ENCODE results near the gene FTHL17. TPM values are rescaled to one million over a fixed set of nuclear protein-coding genes. Genes with fewer than 3 reads are reported as not detected.

The FTHL17 gene
- total RNA-seq, 4 donors from 2014 or later, result not detected

DNA sequence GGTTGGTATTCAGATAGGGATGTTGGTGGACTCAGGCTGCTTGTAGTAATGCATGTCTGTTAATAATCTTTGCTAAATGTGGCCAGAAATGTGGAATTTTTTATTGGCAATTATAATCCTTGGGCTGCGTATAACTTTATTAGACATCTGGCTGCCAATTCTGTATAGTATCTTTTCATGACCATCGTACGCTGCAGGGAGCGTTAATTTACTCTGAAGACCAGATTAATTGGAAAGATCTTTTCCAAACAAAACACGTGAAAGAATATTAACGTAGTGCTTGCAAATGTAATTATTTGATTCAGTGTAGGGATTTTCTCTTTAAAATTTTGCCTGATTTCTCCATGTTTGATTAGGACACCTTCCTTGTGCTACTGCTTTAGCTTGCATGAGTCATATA, 38.8 kb upstream of the FTHL17 start:
- no peak for TF ChIP-seq EP300 (IDR thresholded peaks at IDR 0.05)
- TF ChIP-seq, protein P1, sequence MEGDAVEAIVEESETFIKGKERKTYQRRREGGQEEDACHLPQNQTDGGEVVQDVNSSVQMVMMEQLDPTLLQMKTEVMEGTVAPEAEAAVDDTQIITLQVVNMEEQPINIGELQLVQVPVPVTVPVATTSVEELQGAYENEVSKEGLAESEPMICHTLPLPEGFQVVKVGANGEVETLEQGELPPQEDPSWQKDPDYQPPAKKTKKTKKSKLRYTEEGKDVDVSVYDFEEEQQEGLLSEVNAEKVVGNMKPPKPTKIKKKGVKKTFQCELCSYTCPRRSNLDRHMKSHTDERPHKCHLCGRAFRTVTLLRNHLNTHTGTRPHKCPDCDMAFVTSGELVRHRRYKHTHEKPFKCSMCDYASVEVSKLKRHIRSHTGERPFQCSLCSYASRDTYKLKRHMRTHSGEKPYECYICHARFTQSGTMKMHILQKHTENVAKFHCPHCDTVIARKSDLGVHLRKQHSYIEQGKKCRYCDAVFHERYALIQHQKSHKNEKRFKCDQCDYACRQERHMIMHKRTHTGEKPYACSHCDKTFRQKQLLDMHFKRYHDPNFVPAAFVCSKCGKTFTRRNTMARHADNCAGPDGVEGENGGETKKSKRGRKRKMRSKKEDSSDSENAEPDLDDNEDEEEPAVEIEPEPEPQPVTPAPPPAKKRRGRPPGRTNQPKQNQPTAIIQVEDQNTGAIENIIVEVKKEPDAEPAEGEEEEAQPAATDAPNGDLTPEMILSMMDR (IDR thresholded peaks at IDR 0.05), result no peak
- TF ChIP-seq POLR2A (IDR thresholded peaks at IDR 0.05), result no peak
- Histone ChIP-seq H3K36me3 (no peaks in the 10 kb centered on the region), H3K27me3 (no peaks in the 10 kb centered on the region), H3K9me3 (no peaks in the 10 kb centered on the region), H3K27ac (no peak overlapping the region), H3K4me3 (no peak overlapping the region), H3K4me1 (no peaks in the 10 kb centered on the region)
- no peak for DNase-seq (ENCODE audit: low spot score in 2 of 2)
- 78 to 88% methylated on average over 6 of the region's 6 CpGs for WGBS, 2 donors

DNA sequence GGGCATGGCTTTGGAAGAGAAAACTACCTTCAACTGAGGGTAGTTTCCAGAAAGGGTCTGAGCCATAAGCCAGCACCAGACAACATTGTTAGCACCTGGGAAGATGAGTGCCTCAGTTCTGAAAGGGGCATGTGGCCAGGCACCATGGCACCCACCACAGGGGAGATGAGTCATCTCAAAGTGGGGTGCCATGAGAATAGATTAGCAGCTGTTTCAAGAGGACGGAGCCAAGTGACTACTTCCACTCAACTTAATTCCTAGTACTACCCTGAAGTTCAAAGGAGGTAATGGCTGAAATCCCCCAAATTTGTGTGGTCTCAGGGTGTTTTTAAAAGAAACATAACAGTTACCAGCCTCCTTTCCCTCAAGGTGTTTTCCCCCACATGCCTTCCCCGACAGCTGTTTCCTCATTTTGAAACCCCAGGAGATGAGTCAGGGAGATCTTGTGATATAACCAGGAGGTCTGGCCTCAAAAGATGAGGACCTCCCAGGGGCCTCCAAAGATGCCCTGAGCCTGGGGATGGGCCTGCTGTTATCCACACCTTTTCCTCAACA, 27.8 kb upstream of the FTHL17 start:
- H3K9me3 ChIP-seq, result no peaks in the 10 kb centered on the region
- no peaks in the 10 kb centered on the region for H3K4me1 ChIP-seq
- peaks cover 0 to 4% of the 10 kb centered on the region in 2 donors for H3K27me3 ChIP-seq
- no peak overlapping the region for H3K4me3 ChIP-seq
- no peak overlapping the region for H3K27ac ChIP-seq
- WGBS, 2 donors, result 75 to 86% methylated on average over 1 to 2 of the region's 2 CpGs
- TF ChIP-seq POLR2A (IDR thresholded peaks at IDR 0.05), result no peak
- no peak for TF ChIP-seq EP300 (IDR thresholded peaks at IDR 0.05)
- TF ChIP-seq, protein P1 (IDR thresholded peaks at IDR 0.05), result no peak
- no peaks in the 10 kb centered on the region for H3K36me3 ChIP-seq
- DNase-seq (ENCODE audit: low spot score in 2 of 2), result no peak

DNA sequence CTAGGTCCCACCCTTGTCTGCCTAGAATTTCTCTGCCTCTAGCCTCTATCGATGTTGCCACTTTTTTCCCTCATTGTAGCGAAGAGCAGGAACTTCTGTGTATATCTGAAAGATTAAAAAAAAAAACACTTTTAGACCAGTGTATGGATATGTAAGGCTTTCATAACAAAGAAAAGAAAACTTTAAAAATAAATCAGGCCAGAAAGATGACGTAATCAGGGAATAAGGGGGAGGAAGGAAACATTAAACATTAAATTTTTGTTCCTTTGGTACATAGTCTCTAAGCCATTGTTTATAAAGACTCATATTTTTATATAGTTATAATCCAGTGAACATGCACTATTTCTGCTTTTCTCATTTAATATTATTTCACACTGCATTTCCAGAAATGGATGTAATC, 26.2 kb upstream of the FTHL17 start:
- Histone ChIP-seq H3K27ac (no peak overlapping the region), H3K4me1 (no peaks in the 10 kb centered on the region), H3K36me3 (no peaks in the 10 kb centered on the region), H3K27me3 (peaks cover 0 to 4% of the 10 kb centered on the region in 2 donors), H3K4me3 (no peak overlapping the region), H3K9me3 (peaks cover 0 to 3% (median 0%) of the 10 kb centered on the region in 4 donors)
- TF ChIP-seq, protein P1 (IDR thresholded peaks at IDR 0.05), result no peak
- no peak for TF ChIP-seq EP300 (IDR thresholded peaks at IDR 0.05)
- no peak for TF ChIP-seq POLR2A (IDR thresholded peaks at IDR 0.05)
- WGBS, 2 donors, result 59 to 60% methylated on average over 3 of the region's 3 CpGs
- DNase-seq (ENCODE audit: low spot score in 2 of 2), result no peak

DNA sequence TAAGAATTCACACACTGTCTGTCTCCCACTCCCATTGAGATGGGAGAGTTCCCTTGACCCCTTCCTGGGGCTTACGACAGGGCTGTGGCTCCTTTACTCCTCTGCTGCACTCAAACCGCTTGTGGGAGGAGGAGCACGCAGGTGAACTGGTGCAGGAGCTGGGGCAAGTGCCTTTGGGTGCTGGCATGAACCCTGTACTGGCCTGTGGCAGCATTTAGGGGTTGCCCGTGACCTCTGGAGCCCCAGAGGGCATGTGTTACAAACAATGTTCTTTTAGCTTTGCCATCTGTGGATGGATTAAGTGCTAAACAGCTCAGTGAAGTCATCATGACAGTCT, 21.8 kb upstream of the FTHL17 start:
- TF ChIP-seq, protein P1 (IDR thresholded peaks at IDR 0.05), result no peak
- TF ChIP-seq EP300 (IDR thresholded peaks at IDR 0.05) (no peak), POLR2A (IDR thresholded peaks at IDR 0.05) (no peak)
- Histone ChIP-seq H3K27me3 (no peaks in the 10 kb centered on the region), H3K9me3 (peaks cover 0 to 3% (median 0%) of the 10 kb centered on the region in 4 donors), H3K4me3 (no peak overlapping the region), H3K36me3 (no peaks in the 10 kb centered on the region), H3K27ac (no peak overlapping the region), H3K4me1 (no peaks in the 10 kb centered on the region)
- 73 to 90% methylated on average over 4 of the region's 4 CpGs for WGBS, 2 donors
- no peak for DNase-seq (ENCODE audit: low spot score in 2 of 2)

DNA sequence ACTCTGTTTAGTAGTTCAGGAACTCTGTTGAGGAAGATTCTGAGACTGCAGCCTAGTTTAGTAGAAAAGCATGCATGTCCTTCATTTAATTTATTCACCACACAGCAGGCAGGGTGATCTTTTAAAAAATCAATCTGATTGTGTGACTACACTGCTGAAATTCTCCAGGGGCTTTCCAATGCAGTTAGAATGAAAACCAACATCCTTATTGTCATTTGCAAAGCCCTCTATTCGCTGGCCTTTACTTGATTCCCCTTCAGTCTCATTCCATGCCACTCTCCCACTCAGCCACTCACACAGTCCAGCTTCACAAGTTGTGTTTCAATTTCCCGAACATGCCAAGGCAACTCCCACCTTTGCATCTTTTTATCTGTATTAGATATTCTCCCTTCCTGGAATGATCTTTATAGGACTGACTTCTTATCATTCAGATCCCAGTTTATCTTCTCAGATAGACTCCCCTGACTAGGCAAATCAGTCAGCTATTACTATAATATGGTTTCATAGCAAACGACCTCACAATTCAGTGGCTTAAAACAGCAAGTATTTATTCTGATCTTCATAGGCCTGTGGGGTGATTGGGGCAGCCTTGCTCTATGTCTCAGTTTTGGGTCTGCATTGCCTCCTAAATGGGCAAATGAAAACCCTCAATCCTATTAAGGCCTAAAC, 21.3 kb upstream of the FTHL17 start:
- H3K4me3 ChIP-seq, result no peak overlapping the region
- WGBS, 2 donors, result 49 to 63% methylated on average over 3 of the region's 3 CpGs
- H3K36me3 ChIP-seq, result no peaks in the 10 kb centered on the region
- no peaks in the 10 kb centered on the region for H3K27me3 ChIP-seq
- H3K27ac ChIP-seq, result no peak overlapping the region
- TF ChIP-seq EP300 (IDR thresholded peaks at IDR 0.05) (no peak), POLR2A (IDR thresholded peaks at IDR 0.05) (no peak)
- TF ChIP-seq, protein P1 (IDR thresholded peaks at IDR 0.05), result no peak
- DNase-seq (ENCODE audit: low spot score in 2 of 2), result no peak
- H3K4me1 ChIP-seq, result no peaks in the 10 kb centered on the region
- peaks cover 0 to 3% (median 0%) of the 10 kb centered on the region in 4 donors for H3K9me3 ChIP-seq
